GM12865 (cell line): ENCODE results near the gene CDC45.

ENCODE experiments used
- DNase-seq: peaks from one replicate; pipeline ENCODE4 v3.0.0; 2010; ENCODE audit warnings: low read depth
- H3K4me3 ChIP-seq: 2 replicates; pipeline ENCODE4 v1.5.1; 2011; ENCODE audit warnings: mild to moderate bottlenecking, low read depth, low read length, control low read depth
- TF ChIP-seq, protein P1 (sequence below): IDR thresholded peaks from 2 replicates; pipeline ENCODE4 v1.5.1; 2011; ENCODE audit warnings: low read length, control low read depth, low read depth, inconsistent platforms; ENCODE audit not compliant: insufficient read depth; ENCODE audit errors: missing control alignments

Gene CDC45

DNA sequence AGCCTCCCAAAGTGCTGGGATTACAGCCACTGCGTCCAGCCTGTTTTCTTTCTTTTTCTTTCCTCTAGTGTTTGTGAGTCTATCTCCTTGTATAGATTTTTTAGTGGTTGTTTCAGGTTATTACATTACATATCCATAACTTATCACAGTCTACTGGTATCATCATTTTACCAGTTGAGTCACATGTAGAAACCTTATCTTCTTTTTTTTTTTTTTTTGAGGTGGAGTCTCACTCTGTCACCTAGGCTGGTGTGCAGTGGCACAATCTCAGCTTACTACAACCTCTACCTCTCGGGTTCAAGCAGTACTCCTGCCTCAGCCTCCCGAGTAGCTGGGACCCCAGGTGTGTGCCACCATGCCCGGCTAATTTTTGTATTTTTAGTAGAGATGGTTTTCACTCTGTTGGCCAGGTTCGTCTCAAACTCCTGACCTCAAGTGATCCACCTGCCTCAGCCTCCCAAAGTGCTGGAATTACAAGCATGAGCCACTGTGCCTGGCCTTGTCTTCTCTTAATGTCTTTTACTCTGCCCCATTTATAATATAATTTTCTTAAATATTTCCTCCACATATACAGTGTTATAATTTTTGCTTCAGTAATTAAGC lies 11.0 kb downstream of the CDC45 start:
- no peak overlapping the region for H3K4me3 ChIP-seq
- TF ChIP-seq, protein P1, sequence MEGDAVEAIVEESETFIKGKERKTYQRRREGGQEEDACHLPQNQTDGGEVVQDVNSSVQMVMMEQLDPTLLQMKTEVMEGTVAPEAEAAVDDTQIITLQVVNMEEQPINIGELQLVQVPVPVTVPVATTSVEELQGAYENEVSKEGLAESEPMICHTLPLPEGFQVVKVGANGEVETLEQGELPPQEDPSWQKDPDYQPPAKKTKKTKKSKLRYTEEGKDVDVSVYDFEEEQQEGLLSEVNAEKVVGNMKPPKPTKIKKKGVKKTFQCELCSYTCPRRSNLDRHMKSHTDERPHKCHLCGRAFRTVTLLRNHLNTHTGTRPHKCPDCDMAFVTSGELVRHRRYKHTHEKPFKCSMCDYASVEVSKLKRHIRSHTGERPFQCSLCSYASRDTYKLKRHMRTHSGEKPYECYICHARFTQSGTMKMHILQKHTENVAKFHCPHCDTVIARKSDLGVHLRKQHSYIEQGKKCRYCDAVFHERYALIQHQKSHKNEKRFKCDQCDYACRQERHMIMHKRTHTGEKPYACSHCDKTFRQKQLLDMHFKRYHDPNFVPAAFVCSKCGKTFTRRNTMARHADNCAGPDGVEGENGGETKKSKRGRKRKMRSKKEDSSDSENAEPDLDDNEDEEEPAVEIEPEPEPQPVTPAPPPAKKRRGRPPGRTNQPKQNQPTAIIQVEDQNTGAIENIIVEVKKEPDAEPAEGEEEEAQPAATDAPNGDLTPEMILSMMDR, result no peak

DNA sequence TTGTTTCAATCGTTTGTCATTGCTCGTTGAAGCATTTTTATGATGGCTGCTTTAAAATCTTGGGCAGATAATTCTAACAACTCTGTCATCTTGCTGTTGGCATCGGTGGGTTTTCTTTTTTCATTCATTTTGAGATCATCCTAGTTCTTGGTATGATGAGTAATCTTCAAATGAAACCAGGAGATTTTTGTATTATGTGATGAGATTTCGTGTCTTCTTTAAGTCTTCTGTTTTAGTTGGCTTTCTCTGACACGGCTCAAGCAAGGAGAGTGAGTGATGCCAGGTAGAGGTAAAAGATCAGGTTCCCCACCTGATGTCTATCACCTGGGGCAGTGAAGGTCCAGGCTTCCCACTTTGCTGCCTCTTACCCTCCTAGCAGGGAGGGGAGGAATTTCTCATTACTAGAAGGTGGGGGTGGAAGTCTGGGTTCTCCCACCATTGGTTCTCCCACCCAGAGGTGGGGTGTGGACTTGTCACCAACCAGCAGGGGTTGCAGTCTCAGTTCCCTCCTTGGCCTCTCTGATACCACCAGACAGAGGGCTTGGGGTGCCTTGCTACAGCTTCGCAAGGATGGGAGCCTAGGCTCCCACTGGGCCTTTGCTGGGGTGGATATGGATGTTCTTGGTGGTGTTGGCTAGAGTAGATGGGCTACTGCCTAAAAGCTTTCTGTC lies 12.9 kb downstream of the CDC45 start:
- TF ChIP-seq, protein P1, result no peak
- H3K4me3 ChIP-seq, result no peak overlapping the region
- no peak for DNase-seq

More for the DNA sequence above, 11.0 kb downstream of the CDC45 start:
- no peak for DNase-seq

DNA sequence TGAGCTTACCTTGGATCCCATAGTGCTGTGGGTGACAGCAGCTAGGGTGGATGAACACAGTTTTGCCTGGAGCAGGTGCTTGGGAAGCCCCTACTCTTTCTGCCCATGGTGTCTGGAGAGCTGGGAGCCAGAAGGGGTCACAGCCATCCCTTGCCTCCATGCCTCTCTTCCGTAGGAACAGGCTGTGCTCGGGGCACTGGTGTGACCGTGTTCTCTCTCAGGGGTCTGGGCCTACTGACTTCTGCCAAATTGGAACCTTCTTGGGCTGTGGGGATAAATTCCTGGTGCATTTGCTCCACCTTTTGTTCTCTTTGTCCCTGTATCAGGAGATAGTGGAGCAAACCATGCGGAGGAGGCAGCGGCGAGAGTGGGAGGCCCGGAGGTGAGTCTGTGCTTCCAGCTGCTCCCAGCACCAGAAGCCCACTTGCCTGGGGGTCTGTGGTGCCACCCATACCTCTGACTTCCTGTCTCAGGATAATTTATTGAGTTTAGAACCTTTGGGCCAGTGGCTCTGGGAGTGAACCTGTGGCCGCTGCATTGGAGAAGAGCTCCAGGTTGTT lies 14.4 kb downstream of the CDC45 start:
- H3K4me3 ChIP-seq, result no peak overlapping the region
- no peak for DNase-seq
- TF ChIP-seq, protein P1, result no peak

DNA sequence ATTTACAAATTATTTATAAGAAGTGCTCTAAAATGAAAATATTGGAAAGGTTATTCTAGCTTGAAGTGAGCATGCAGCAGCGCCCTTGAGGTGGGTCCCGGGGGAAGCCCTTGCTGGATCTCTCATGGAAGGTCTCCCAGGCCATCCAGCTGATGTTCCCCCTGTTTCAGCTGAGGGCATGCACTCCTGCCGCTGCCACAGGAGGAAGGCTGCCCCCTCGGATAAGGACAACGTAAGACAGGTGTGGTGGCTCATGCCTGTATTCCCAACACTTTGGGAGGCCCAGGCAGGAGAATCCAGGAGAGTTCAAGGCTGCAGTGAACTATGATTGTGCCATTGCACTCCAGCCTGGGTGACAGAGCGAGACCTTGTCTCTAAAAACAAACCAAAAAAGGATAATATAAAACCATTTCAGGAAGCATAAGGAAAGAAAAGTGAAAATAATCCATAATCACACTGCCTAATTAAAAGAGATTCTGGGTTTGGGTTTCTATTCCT lies 15.0 kb downstream of the CDC45 start:
- DNase-seq, result no peak
- H3K4me3 ChIP-seq, result no peak overlapping the region
- TF ChIP-seq, protein P1, result no peak

DNA sequence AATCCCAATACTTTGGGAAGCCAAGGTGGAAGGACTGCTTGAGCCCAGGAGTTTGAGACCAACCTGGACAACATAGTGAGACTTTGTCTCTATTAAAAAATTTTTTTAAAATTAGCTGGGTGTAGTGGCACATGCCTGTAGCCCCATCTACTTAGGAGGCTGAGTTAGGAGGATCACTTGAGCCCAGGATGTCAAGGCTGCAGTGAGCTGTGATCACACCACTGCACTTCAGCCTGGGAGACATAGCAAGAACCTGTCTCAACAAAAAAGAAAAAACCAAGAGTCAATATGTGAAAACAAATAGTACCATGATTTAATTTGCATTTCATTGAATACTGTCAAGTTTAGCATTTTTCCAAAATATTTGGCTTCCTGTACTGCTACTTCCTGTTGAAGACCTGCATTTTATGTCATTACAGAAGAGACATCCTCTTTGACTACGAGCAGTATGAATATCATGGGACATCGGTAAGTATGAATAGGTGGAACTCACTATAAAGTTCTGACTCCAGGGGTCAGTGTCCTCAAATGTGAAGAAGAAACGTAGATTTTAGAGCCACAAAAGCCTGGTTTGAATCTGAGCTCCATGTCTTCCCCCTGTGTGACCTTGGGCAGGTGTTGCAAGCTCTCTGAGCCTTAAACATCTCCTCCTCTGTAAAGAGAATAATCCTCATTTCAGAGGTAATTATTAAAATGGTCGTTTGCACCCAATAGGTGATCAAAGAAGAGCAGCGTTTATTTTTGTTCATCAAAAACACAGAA lies 16.0 kb downstream of the CDC45 start:
- DNase-seq, result no peak
- TF ChIP-seq, protein P1, result no peak
- no peak overlapping the region for H3K4me3 ChIP-seq

DNA sequence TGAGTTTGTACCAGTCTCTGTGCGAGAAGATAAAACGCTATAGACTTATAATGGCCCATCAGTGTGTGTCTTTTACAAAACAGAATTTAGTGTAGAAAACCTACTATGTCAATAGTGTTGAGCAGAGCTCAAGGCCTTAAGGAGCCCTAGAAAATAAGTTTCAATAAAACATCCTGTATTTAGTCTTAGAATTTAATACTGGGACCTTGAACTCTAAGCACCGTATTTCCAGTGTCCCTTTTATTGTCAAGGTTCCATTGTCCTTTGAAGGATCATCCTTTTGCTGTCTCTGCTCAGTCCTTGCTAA lies 16.6 kb downstream of the CDC45 start:
- no peak overlapping the region for H3K4me3 ChIP-seq
- TF ChIP-seq, protein P1, result no peak
- no peak for DNase-seq
